GM12878 (cell line): ENCODE measurements around the gene SORCS1. TPM values are rescaled to one million over a fixed set of nuclear protein-coding genes. Genes with fewer than 3 reads are reported as not detected.

Experiments
- ATAC-seq: fragments of 200-7000 bp; cut with Tn5 transposase; 3 replicates; pipeline ENCODE4 v1.9.1; 2020; ENCODE audit warnings: mild to moderate bottlenecking, moderate library complexity
- BruUV-seq: library from RNA; stranded (reverse); fragments of 400-500 nt; replicated peaks from 2 replicates; lab custom pipeline; 2021; lab: Mats Ljungman, UMichigan
- CTCF ChIA-PET: fragments of 300-600 bp; sonication (Branson Sonifier 250); formaldehyde crosslinking; extraction: SDS; loops from one replicate; lab custom pipeline; 2021; ENCODE audit warnings: inconsistent platforms; lab: Yijun Ruan, JAX
- POLR2A ChIA-PET: fragments of 350-600 bp; formaldehyde crosslinking; extraction: SDS; loops from one replicate; lab custom pipeline; 2021; ENCODE audit warnings: inconsistent platforms; lab: Charles Lee
- RAD21 ChIA-PET: fragments of 300-600 bp; sonication (Branson Sonifier 250); formaldehyde crosslinking; loops from one replicate; lab custom pipeline; 2023; ENCODE audit warnings: antibody characterized with exemption; ENCODE audit not compliant: unreplicated experiment; lab: Charles Lee
- SMC1A ChIA-PET: fragments of 300-600 bp; sonication (Branson Sonifier 250); formaldehyde crosslinking; loops from one replicate; lab custom pipeline; 2023; ENCODE audit not compliant: unreplicated experiment, uncharacterized antibody; lab: Charles Lee
- DNase-seq: peaks from one replicate; pipeline ENCODE4 v3.0.0-alpha.2; 2011; ENCODE audit warnings: low read depth, low spot score
- FAIRE-seq: peaks from 3 replicates; lab custom pipeline; 2011; peaks lifted over from hg19 to GRCh38; lab: Jason Lieb, UNC
- H2AFZ ChIP-seq: 2 replicates; pipeline ENCODE4 v1.6.0; 2011; ENCODE audit warnings: low read depth, low read length, control low read depth; ENCODE audit not compliant: control insufficient read depth
- H3K27ac ChIP-seq: 2 replicates; pipeline ENCODE4 v1.5.1; 2011; ENCODE audit warnings: control low read depth; ENCODE audit not compliant: control insufficient read depth, insufficient read depth
- H3K27me3 ChIP-seq, 2 experiments: replicated peaks in 1 of 2; 2 replicates each; pipeline versions ENCODE4 v1.6.0 to v1.6.1; 2011; ENCODE audit warnings: low read length in 1 of 2; ENCODE audit not compliant: control insufficient read depth in 2 of 2, insufficient read depth in 2 of 2
- H3K36me3 ChIP-seq, 2 experiments: 2 replicates each; pipeline ENCODE4 v1.5.1; 2011; ENCODE audit warnings: low read length in 1 of 2; ENCODE audit not compliant: control insufficient read depth in 2 of 2, insufficient read depth in 2 of 2
- H3K4me1 ChIP-seq: 2 replicates; pipeline ENCODE4 v1.6.1; 2011; ENCODE audit warnings: mild to moderate bottlenecking, low read length, moderate library complexity, mixed read lengths; ENCODE audit not compliant: control insufficient read depth, insufficient read depth
- H3K4me2 ChIP-seq: 2 replicates; pipeline ENCODE4 v1.6.0; 2011; ENCODE audit warnings: control low read depth; ENCODE audit not compliant: control insufficient read depth, insufficient read depth
- H3K4me3 ChIP-seq: fragments of 200-600 bp; sonication (generic); 2 replicates; pipeline ENCODE4 v1.5.1; 2016
- H3K79me2 ChIP-seq: 2 replicates; pipeline ENCODE4 v1.6.0; 2011; ENCODE audit warnings: low read length; ENCODE audit not compliant: control insufficient read depth, insufficient read depth
- H3K9ac ChIP-seq: 2 replicates; pipeline ENCODE4 v1.8.0; 2011; ENCODE audit warnings: low read length, control low read depth, mixed read lengths; ENCODE audit not compliant: control insufficient read depth, insufficient read depth
- H3K9me3 ChIP-seq: replicated peaks from 3 replicates; pipeline ENCODE4 v1.5.1; 2011; ENCODE audit warnings: mild to moderate bottlenecking, low read length; ENCODE audit not compliant: control insufficient read depth, insufficient read depth
- H4K20me1 ChIP-seq: 2 replicates; pipeline ENCODE4 v1.6.0; 2011; ENCODE audit not compliant: control insufficient read depth, insufficient read depth
- ATF7 ChIP-seq: fragments of 450-650 bp; IDR thresholded peaks from 2 replicates; pipeline ENCODE4 v1.6.1; 2016; ENCODE audit warnings: low read depth, mild to moderate bottlenecking
- RELB ChIP-seq: fragments of 450-650 bp; IDR thresholded peaks from 2 replicates; pipeline ENCODE4 v1.6.1; 2017; ENCODE audit warnings: low read depth, mild to moderate bottlenecking, moderate library complexity
- WGBS: methylation state at CpG from one replicate; pipeline ENCODE4 v1.1.6; 2016; ENCODE audit warnings: low lambda C conversion rate; ENCODE audit not compliant: insufficient replicate concordance, insufficient coverage; ENCODE audit errors: missing lambda C conversion rate; 5-methylcytosine and 5-hydroxymethylcytosine counted together
- in situ Hi-C: fragments of 300-500 bp; cut with MboI; formaldehyde crosslinking; loops from 9 replicates; pipeline ENCODE4 v1.14.3; 2018; ENCODE audit warnings: mixed read lengths
- intact Hi-C: fragments of 100-400 bp; cut with micrococcal nuclease; formaldehyde crosslinking; loops from one replicate; pipeline ENCODE4 v1.14.2; 2022; ENCODE audit not compliant: unreplicated experiment
- polyA plus RNA-seq, 11 experiments: library from polyadenylated mRNA; depleted of rRNA in 4 of 11; unstranded in 6 of 11; stranded (reverse) in 5 of 11; fragments of >200 nt; fragmentation: Nextera tagmentation in 4 of 11; fragmentation: Illumina TruSeq in 1 of 11; extraction: Ambion mirVana in 4 of 11; extraction: Trizol in 1 of 11; gene quantifications; 1 replicate in 1 of 11; 2 replicates in 10 of 11; pipeline versions ENCODE4 v1.2.1 to v1.2.3, GENCODE V29; 2011 to 2016; ENCODE audit warnings: inconsistent platforms in 2 of 11, missing spikeins in 2 of 11, low read depth in 1 of 11
- total RNA-seq, 4 experiments: library from RNA; depleted of rRNA in 3 of 4; stranded (reverse); fragments of >200 nt in 3 of 4; fragmentation: Illumina TruSeq in 1 of 4; extraction: Trizol in 1 of 4; gene quantifications; 2 replicates each; pipeline versions ENCODE4 v1.2.1 to v1.2.3, GENCODE V29; 2013 to 2021
- TF ChIP-seq, protein P1 (sequence below): fragments of 450-650 bp; IDR thresholded peaks from 2 replicates; pipeline ENCODE4 v1.6.1; 2017; ENCODE audit warnings: mild to moderate bottlenecking, moderate library complexity

The SORCS1 gene
- total and polyA plus RNA-seq, 10 of the 15 experiments (the other 5 are each of a cell fraction or from before 2014, with no cell fraction given), result 0.02 to 9.6 (median 0.06) TPM; not detected in 3

DNA sequence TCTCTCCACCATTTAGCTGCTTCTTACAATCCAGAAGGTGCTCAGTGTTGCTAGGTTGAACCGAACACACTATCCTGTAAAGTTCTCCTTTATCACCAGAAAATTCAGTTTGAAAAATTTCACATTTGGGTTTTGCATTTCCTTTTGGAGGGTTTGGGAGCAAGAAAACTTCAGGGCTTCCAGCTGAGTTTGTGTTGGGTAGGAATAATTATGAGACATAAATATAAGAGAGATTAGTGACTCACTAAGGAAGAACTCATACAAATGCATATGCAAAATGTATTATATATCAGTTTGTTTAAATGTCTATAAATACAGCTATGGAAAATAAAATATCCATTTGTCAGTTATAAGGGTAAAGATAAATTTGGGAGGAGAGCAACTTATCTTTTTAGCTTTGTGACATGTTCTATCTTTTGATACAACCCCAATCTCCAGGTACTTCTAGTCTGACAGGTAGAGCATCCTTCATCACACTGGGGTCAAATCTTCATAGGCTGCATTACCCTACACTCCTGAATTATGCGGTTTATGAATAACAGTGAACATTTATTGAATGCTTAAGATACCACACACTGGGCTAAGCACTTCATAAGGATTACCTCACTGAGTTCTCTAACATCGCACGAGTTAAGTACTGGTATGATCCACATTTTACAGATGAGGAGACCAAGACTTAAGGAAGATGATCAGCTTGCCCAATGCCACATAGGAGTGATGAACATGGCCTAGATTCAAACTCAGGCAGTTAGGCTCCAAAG lies 304.4 kb downstream of the SORCS1 start:
- no peaks in the 10 kb centered on the region for H3K79me2 ChIP-seq
- H2AFZ ChIP-seq, result no peak overlapping the region
- ChIA-PET SMC1A (interaction anchor here (0.6 to 7.2 kb wide), 7 partner anchors 17 to 815 kb away, joined by 3 to 66 read pairs (median 3); no protein-coding TSS in a partner anchor), POLR2A (no interaction called here), CTCF (interaction anchor here (1.1 to 3.5 kb wide), 4 partner anchors 21 to 154 kb away, joined by 3 to 16 read pairs (median 4); no protein-coding TSS in a partner anchor)
- no peak overlapping the region for H3K4me3 ChIP-seq
- H3K27ac ChIP-seq, result no peak overlapping the region
- no peaks in the 10 kb centered on the region; the same call in 2 of the 3 replicates for H3K9me3 ChIP-seq
- no peaks in the 10 kb centered on the region for H3K27me3 ChIP-seq
- in situ Hi-C loops, result no loop called here
- H3K36me3 ChIP-seq, result no peaks in the 10 kb centered on the region
- no peaks in the 10 kb centered on the region for H4K20me1 ChIP-seq
- H3K9ac ChIP-seq, result no peak overlapping the region
- WGBS, result 47% methylated on average over 4 of the region's 4 CpGs
- FAIRE-seq, result no peak
- no peaks in the 10 kb centered on the region; the same call in 1 of the 2 replicates for H3K4me1 ChIP-seq
- TF ChIP-seq, protein P1, sequence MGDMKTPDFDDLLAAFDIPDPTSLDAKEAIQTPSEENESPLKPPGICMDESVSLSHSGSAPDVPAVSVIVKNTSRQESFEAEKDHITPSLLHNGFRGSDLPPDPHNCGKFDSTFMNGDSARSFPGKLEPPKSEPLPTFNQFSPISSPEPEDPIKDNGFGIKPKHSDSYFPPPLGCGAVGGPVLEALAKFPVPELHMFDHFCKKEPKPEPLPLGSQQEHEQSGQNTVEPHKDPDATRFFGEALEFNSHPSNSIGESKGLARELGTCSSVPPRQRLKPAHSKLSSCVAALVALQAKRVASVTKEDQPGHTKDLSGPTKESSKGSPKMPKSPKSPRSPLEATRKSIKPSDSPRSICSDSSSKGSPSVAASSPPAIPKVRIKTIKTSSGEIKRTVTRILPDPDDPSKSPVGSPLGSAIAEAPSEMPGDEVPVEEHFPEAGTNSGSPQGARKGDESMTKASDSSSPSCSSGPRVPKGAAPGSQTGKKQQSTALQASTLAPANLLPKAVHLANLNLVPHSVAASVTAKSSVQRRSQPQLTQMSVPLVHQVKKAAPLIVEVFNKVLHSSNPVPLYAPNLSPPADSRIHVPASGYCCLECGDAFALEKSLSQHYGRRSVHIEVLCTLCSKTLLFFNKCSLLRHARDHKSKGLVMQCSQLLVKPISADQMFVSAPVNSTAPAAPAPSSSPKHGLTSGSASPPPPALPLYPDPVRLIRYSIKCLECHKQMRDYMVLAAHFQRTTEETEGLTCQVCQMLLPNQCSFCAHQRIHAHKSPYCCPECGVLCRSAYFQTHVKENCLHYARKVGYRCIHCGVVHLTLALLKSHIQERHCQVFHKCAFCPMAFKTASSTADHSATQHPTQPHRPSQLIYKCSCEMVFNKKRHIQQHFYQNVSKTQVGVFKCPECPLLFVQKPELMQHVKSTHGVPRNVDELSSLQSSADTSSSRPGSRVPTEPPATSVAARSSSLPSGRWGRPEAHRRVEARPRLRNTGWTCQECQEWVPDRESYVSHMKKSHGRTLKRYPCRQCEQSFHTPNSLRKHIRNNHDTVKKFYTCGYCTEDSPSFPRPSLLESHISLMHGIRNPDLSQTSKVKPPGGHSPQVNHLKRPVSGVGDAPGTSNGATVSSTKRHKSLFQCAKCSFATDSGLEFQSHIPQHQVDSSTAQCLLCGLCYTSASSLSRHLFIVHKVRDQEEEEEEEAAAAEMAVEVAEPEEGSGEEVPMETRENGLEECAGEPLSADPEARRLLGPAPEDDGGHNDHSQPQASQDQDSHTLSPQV, result no peak
- TF ChIP-seq ATF7 (no peak), RELB (no peak)
- TF ChIP-seq, all 136 proteins: peak for 0
- no peak for ATAC-seq
- BruUV-seq, result no TSS peak
- intact Hi-C loops, result no loop called here
- no peak overlapping the region for H3K4me2 ChIP-seq
- no peak for DNase-seq
- RAD21 ChIA-PET, result interaction anchor here (1.0 to 8.1 kb wide), 5 partner anchors 48 to 154 kb away, joined by 3 to 92 read pairs (median 3); no protein-coding TSS in a partner anchor
